DND-41 (cell line): Measurements from ENCODE around the gene HCN2.

Source experiments
- ATAC-seq: fragments of 200-7000 bp; cut with Tn5 transposase; 3 replicates; pipeline ENCODE4 v1.9.1; 2021; ENCODE audit warnings: low read depth; ENCODE audit not compliant: insufficient read depth
- DNase-seq: peaks from one replicate; pipeline ENCODE4 v3.0.0-alpha.2; 2020
- H2AFZ ChIP-seq: 2 replicates; pipeline ENCODE4 v1.6.0; 2012; ENCODE audit warnings: low read depth, low read length
- H3K27ac ChIP-seq: 2 replicates; pipeline ENCODE4 v1.5.1; 2012; ENCODE audit warnings: low read length, inconsistent platforms
- H3K27me3 ChIP-seq: fragments of 200-600 bp; sonication (generic); 2 replicates; pipeline ENCODE4 v1.6.0; 2012; ENCODE audit warnings: low read length, mild to moderate bottlenecking, inconsistent platforms; ENCODE audit not compliant: insufficient read depth, poor library complexity
- H3K36me3 ChIP-seq: 2 replicates; pipeline ENCODE4 v1.5.1; 2012; ENCODE audit warnings: low read length, inconsistent platforms; ENCODE audit not compliant: insufficient read depth
- H3K4me1 ChIP-seq: 2 replicates; pipeline ENCODE4 v1.5.1; 2012; ENCODE audit warnings: mild to moderate bottlenecking, low read length; ENCODE audit not compliant: insufficient read depth
- H3K4me2 ChIP-seq: 2 replicates; pipeline ENCODE4 v1.6.0; 2012; ENCODE audit warnings: mild to moderate bottlenecking, moderate library complexity, low read length, inconsistent platforms; ENCODE audit not compliant: insufficient read depth
- H3K4me3 ChIP-seq, 2 experiments: fragments of 200-600 bp in 1 of 2; shearing (Covaris generic) in 1 of 2; 2 replicates each; pipeline ENCODE4 v1.5.1; 2012 to 2016; ENCODE audit warnings: inconsistent platforms in 2 of 2, low read length in 2 of 2, mild to moderate bottlenecking in 2 of 2, low read depth in 1 of 2, moderate library complexity in 1 of 2
- H3K79me2 ChIP-seq: 2 replicates; pipeline ENCODE4 v1.6.0; 2012; ENCODE audit warnings: low read length, inconsistent platforms; ENCODE audit not compliant: insufficient read depth
- H3K9ac ChIP-seq: 2 replicates; pipeline ENCODE4 v1.6.0; 2012; ENCODE audit warnings: low read depth, mild to moderate bottlenecking, inconsistent platforms, low read length, moderate library complexity
- H3K9me3 ChIP-seq: 2 replicates; pipeline ENCODE4 v1.5.1; 2012; ENCODE audit warnings: low read length, moderate library complexity, mild to moderate bottlenecking, inconsistent platforms; ENCODE audit not compliant: insufficient read depth, severe bottlenecking
- H4K20me1 ChIP-seq: 2 replicates; pipeline ENCODE4 v1.6.0; 2012; ENCODE audit warnings: low read length; ENCODE audit not compliant: insufficient read depth
- EZH2 ChIP-seq: IDR thresholded peaks from 3 replicates; pipeline ENCODE4 v1.6.1; 2012; ENCODE audit warnings: borderline replicate concordance, low read depth, mild to moderate bottlenecking, moderate library complexity, low read length, inconsistent platforms; ENCODE audit not compliant: severe bottlenecking
- TF ChIP-seq, protein P1 (sequence below): IDR thresholded peaks from 2 replicates; pipeline ENCODE4 v1.5.1; 2012; ENCODE audit warnings: borderline replicate concordance, low read length, moderate library complexity, mild to moderate bottlenecking; ENCODE audit not compliant: poor library complexity, severe bottlenecking; ENCODE audit errors: extremely low read depth

Gene HCN2

DNA sequence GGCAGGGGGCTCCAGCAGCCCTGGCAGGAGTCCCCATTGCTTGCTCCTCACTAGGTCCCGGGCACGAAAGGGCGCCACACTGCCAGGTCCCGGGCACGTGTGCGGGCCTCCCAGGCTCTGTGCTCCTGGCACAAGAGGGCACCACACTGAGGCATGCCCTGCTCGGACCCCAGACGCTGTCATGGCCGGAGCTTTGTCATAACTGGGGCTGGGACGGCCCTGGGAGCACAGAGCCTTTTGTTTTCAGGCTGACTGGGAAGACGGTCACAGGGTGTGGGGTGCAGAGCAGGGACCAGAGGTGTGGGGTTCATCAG, 9.9 kb upstream of the HCN2 start:
- TF ChIP-seq, protein P1, sequence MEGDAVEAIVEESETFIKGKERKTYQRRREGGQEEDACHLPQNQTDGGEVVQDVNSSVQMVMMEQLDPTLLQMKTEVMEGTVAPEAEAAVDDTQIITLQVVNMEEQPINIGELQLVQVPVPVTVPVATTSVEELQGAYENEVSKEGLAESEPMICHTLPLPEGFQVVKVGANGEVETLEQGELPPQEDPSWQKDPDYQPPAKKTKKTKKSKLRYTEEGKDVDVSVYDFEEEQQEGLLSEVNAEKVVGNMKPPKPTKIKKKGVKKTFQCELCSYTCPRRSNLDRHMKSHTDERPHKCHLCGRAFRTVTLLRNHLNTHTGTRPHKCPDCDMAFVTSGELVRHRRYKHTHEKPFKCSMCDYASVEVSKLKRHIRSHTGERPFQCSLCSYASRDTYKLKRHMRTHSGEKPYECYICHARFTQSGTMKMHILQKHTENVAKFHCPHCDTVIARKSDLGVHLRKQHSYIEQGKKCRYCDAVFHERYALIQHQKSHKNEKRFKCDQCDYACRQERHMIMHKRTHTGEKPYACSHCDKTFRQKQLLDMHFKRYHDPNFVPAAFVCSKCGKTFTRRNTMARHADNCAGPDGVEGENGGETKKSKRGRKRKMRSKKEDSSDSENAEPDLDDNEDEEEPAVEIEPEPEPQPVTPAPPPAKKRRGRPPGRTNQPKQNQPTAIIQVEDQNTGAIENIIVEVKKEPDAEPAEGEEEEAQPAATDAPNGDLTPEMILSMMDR: no peak
- TF ChIP-seq EZH2: no peak
- Histone ChIP-seq H2AFZ (no peak overlapping the region), H3K4me2 (no peak overlapping the region), H3K9me3 (no peaks in the 10 kb centered on the region), H3K27ac (no peak overlapping the region), H3K9ac (no peak overlapping the region), H3K27me3 (no peaks in the 10 kb centered on the region), H3K4me3 (no peak overlapping the region), H3K36me3 (peaks cover 69% of the 10 kb centered on the region), H4K20me1 (peaks cover 88% of the 10 kb centered on the region), H3K79me2 (peaks cover 61% of the 10 kb centered on the region), H3K4me1 (peaks cover 16% of the 10 kb centered on the region)
- ATAC-seq: no peak
- DNase-seq: no peak

GRCh38 chr19:580274-580835, 9.3 kb upstream of the HCN2 start:
- H3K9ac ChIP-seq: no peak overlapping the region
- H4K20me1 ChIP-seq: peaks cover 83% of the 10 kb centered on the region
- no peak overlapping the region for H3K4me3 ChIP-seq
- peaks cover 11% of the 10 kb centered on the region; the same call in 1 of the 2 replicates for H3K4me1 ChIP-seq
- no peak overlapping the region for H2AFZ ChIP-seq
- H3K27me3 ChIP-seq: no peaks in the 10 kb centered on the region
- ATAC-seq: no peak
- peaks cover 55% of the 10 kb centered on the region for H3K79me2 ChIP-seq
- H3K36me3 ChIP-seq: peaks cover 65% of the 10 kb centered on the region
- DNase-seq: no peak
- H3K4me2 ChIP-seq: no peak overlapping the region
- no peak overlapping the region for H3K27ac ChIP-seq
- TF ChIP-seq, protein P1: no peak
- no peak for TF ChIP-seq EZH2
- no peaks in the 10 kb centered on the region for H3K9me3 ChIP-seq

DNA sequence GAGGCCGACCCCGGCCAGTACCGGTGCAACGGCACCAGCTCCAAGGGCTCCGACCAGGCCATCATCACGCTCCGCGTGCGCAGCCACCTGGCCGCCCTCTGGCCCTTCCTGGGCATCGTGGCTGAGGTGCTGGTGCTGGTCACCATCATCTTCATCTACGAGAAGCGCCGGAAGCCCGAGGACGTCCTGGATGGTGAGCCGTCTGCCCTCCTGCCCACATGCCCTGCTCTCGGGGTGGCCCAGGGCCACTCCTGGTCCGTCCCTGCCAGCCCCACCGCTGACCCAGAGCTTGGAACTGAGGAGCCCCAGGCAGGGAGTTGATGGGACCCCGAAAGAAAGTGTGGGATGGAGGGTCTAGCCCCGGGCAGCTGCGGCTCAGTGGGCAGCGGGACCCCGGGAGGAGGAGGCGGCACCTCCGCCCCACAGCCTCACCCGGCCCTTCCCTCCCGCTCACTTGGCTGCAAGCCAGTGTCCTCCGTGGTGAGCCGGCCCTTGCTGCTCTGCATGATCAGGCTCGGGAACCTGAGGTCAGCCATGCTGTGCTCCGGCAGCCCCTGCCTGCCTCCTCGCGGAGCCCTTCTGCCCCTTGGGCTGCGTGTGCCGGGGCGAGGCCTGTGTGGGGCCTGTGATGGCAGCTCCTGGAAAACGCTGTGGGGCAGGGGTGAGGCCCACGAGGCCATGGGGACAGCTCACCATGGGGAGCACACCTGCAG, 8.1 kb upstream of the HCN2 start:
- no peaks in the 10 kb centered on the region for H3K27me3 ChIP-seq
- no peak overlapping the region for H3K4me3 ChIP-seq
- H3K4me1 ChIP-seq: 0 out of 2 replicates have a peak, but pooled peaks cover 6% of the 10 kb centered on the region
- DNase-seq: no peak
- no peak overlapping the region for H3K27ac ChIP-seq
- H3K79me2 ChIP-seq: peaks cover 43% of the 10 kb centered on the region
- no peak overlapping the region for H3K9ac ChIP-seq
- peaks cover 60% of the 10 kb centered on the region for H3K36me3 ChIP-seq
- no peak overlapping the region for H3K4me2 ChIP-seq
- TF ChIP-seq, protein P1: no peak
- no peak for TF ChIP-seq EZH2
- ATAC-seq: no peak
- H3K9me3 ChIP-seq: no peaks in the 10 kb centered on the region
- H4K20me1 ChIP-seq: peaks cover 81% of the 10 kb centered on the region
- no peak overlapping the region for H2AFZ ChIP-seq
